K562 (cell line): ENCODE data around the gene TCF20. TPM values are rescaled to one million over a fixed set of nuclear protein-coding genes. Genes with fewer than 3 reads are reported as not detected.

Experiments
- ATAC-seq: fragments of 200-7000 bp; cut with Tn5 transposase; 3 replicates; pipeline ENCODE4 v1.9.1; 2020; ENCODE audit warnings: moderate library complexity
- BruUV-seq: library from RNA; stranded (reverse); fragments of 400-500 nt; replicated peaks from 2 replicates; lab custom pipeline; 2021; lab: Mats Ljungman, UMichigan
- CTCF ChIA-PET: fragments of 300-600 bp; formaldehyde crosslinking; extraction: SDS; loops from one replicate; lab custom pipeline; 2021; ENCODE audit warnings: low intra/inter-chr PET ratio; lab: Yijun Ruan, JAX
- POLR2A ChIA-PET: fragments of 300-600, 350-650 bp; sonication (Branson Sonifier 250); formaldehyde crosslinking; extraction: SDS; loops from one replicate; lab custom pipeline; 2021; ENCODE audit warnings: antibody characterized with exemption, inconsistent platforms; lab: Yijun Ruan, JAX
- DNase-seq, 4 experiments: peaks; one replicate each; pipeline versions ENCODE4 v3.0.0 to v3.0.0-alpha.2; 2011 to 2018; ENCODE audit warnings: low spot score in 3 of 4, mixed read lengths in 3 of 4; ENCODE audit errors: extremely low read depth in 1 of 4
- FAIRE-seq: peaks from 2 replicates; lab custom pipeline; 2011; peaks lifted over from hg19 to GRCh38; lab: Jason Lieb, UNC
- H2AFZ ChIP-seq: 2 replicates; pipeline ENCODE4 v1.6.0; 2011; ENCODE audit warnings: low read depth, low read length, control low read depth, inconsistent platforms
- H3K27ac ChIP-seq: fragments of 200-600 bp; 3 replicates; pipeline ENCODE4 v1.8.0; 2011; ENCODE audit warnings: low read depth, mild to moderate bottlenecking, control low read depth, inconsistent platforms, low read length, moderate library complexity, mixed read lengths; ENCODE audit errors: extremely low read depth
- H3K27me3 ChIP-seq, 2 experiments: fragments of 300-600 bp in 1 of 2; 2 replicates in 1 of 2; 3 replicates in 1 of 2; pipeline versions ENCODE4 v1.6.0 to v1.8.0; 2011; ENCODE audit warnings: inconsistent platforms in 2 of 2, low read length in 2 of 2, mild to moderate bottlenecking in 1 of 2, mixed read lengths in 1 of 2, moderate library complexity in 1 of 2; ENCODE audit not compliant: control insufficient read depth in 2 of 2, insufficient read depth in 2 of 2
- H3K36me3 ChIP-seq: fragments of 300-600 bp; 3 replicates; pipeline ENCODE4 v1.8.0; 2011; ENCODE audit warnings: mild to moderate bottlenecking, low read length, inconsistent platforms; ENCODE audit not compliant: control insufficient read depth, insufficient read depth
- H3K4me1 ChIP-seq, 2 experiments: fragments of 200-600 bp in 1 of 2; replicated peaks in 1 of 2; 2 replicates in 1 of 2; 3 replicates in 1 of 2; pipeline versions ENCODE4 v1.5.1 to v1.8.0; 2011; ENCODE audit warnings: inconsistent platforms in 2 of 2, low read length in 2 of 2, mild to moderate bottlenecking in 1 of 2, mixed read lengths in 1 of 2, moderate library complexity in 1 of 2; ENCODE audit not compliant: control insufficient read depth in 2 of 2, insufficient read depth in 2 of 2
- H3K4me2 ChIP-seq: 2 replicates; pipeline ENCODE4 v1.6.1; 2011; ENCODE audit warnings: low read length, control low read depth, inconsistent platforms, mixed read lengths; ENCODE audit not compliant: insufficient read depth
- H3K4me3 ChIP-seq: fragments of 200-600 bp; sonication (generic), shearing (Covaris generic); 2 replicates; pipeline ENCODE4 v1.5.1; 2016; ENCODE audit warnings: control low read depth, inconsistent platforms
- H3K79me2 ChIP-seq: fragments of 200-600 bp; 3 replicates; pipeline ENCODE4 v1.8.0; 2011; ENCODE audit warnings: low read length, inconsistent platforms; ENCODE audit not compliant: control insufficient read depth, insufficient read depth
- H3K9ac ChIP-seq, 2 experiments: 2 replicates each; pipeline versions ENCODE4 v1.6.0 to v1.6.1; 2011; ENCODE audit warnings: low read depth in 2 of 2, low read length in 2 of 2, control low read depth in 1 of 2, inconsistent platforms in 1 of 2, mild to moderate bottlenecking in 1 of 2, mixed read lengths in 1 of 2; ENCODE audit not compliant: insufficient read depth in 1 of 2
- H3K9me1 ChIP-seq: one replicate; pipeline ENCODE4 v1.6.0; 2011; ENCODE audit warnings: inconsistent platforms, mild to moderate bottlenecking, low read length, moderate library complexity; ENCODE audit not compliant: control insufficient read depth, insufficient read depth
- H3K9me3 ChIP-seq: replicated peaks from 2 replicates; pipeline ENCODE4 v1.5.1; 2011; ENCODE audit warnings: low read depth, low read length, inconsistent platforms; ENCODE audit not compliant: control insufficient read depth, insufficient read depth
- H4K20me1 ChIP-seq: replicated peaks from 2 replicates; pipeline ENCODE4 v1.6.1; 2011; ENCODE audit warnings: low read length, inconsistent platforms, mixed read lengths; ENCODE audit not compliant: control insufficient read depth, insufficient read depth
- FOXP1 ChIP-seq: sonication (generic); formaldehyde crosslinking; IDR thresholded peaks from 2 replicates; pipeline ENCODE4 v1.8.0; 2022; ENCODE audit warnings: mild to moderate bottlenecking, missing genetic modification reagents
- HMGXB4 ChIP-seq: sonication (generic); formaldehyde crosslinking; IDR thresholded peaks from 2 replicates; pipeline ENCODE4 v1.8.1; 2023; ENCODE audit warnings: mild to moderate bottlenecking, missing genetic modification reagents
- IFI16 ChIP-seq: fragments of 250-450 bp; sonication (Bioruptor Pico); IDR thresholded peaks from 2 replicates; pipeline ENCODE4 v2.1.2; 2022; ENCODE audit warnings: mild to moderate bottlenecking, inconsistent platforms
- IRF9 ChIP-seq: fragments of 450-650 bp; IDR thresholded peaks from 2 replicates; pipeline ENCODE4 v1.6.1; 2016; ENCODE audit warnings: missing biosample characterization, missing genetic modification characterization
- JUNB ChIP-seq: fragments of 450-650 bp; formaldehyde crosslinking; conservative IDR thresholded peaks from 2 replicates; pipeline ENCODE4 v1.4.0; 2020; ENCODE audit warnings: mild to moderate bottlenecking
- MECOM ChIP-seq: fragments of 250-450 bp; sonication (Bioruptor Pico); IDR thresholded peaks from 2 replicates; pipeline ENCODE4 v1.8.0; 2022; ENCODE audit warnings: inconsistent platforms
- MEF2A ChIP-seq: IDR thresholded peaks from 2 replicates; pipeline ENCODE4 v1.6.1; 2011; ENCODE audit warnings: low read depth, mild to moderate bottlenecking, low read length, moderate library complexity; ENCODE audit not compliant: control insufficient read depth
- MEF2D ChIP-seq: conservative IDR thresholded peaks from 2 replicates; pipeline ENCODE4 v1.6.1; 2016; ENCODE audit warnings: low read depth, missing genetic modification characterization, missing compliant biosample characterization
- NR1H2 ChIP-seq: sonication (generic); formaldehyde crosslinking; IDR thresholded peaks from 2 replicates; pipeline ENCODE4 v1.4.0; 2020; ENCODE audit warnings: mild to moderate bottlenecking, missing genetic modification reagents
- STAG1 ChIP-seq: sonication (generic); formaldehyde crosslinking; IDR thresholded peaks from 2 replicates; pipeline ENCODE4 v1.5.0; 2020; ENCODE audit warnings: missing genetic modification reagents, borderline replicate concordance
- TAF1 ChIP-seq: IDR thresholded peaks from 2 replicates; pipeline ENCODE4 v1.6.1; 2011; ENCODE audit warnings: mild to moderate bottlenecking, low read length, moderate library complexity; ENCODE audit not compliant: insufficient read depth, control insufficient read depth, severe bottlenecking; ENCODE audit errors: extremely low read depth
- WHSC1 ChIP-seq: IDR thresholded peaks from one replicate; pipeline ENCODE4 v1.6.1; 2012; ENCODE audit warnings: low read length, control low read depth, inconsistent platforms
- ZBTB2 ChIP-seq: fragments of 450-650 bp; IDR thresholded peaks from 2 replicates; pipeline ENCODE4 v1.6.1; 2016; ENCODE audit warnings: antibody characterized with exemption
- ZNF507 ChIP-seq: conservative IDR thresholded peaks from 2 replicates; pipeline ENCODE4 v1.6.1; 2017; ENCODE audit warnings: missing genetic modification characterization, missing compliant biosample characterization
- ZNF592 ChIP-seq: fragments of 450-650 bp; IDR thresholded peaks from 2 replicates; pipeline ENCODE4 v1.6.1; 2017; ENCODE audit warnings: antibody characterized with exemption, mild to moderate bottlenecking
- whole genome bisulfite sequencing: fragments of 100-300 bp; shearing (Covaris generic); methylation state at CpG from one replicate; pipeline ENCODE4 v1.1.6; 2016; ENCODE audit warnings: low coverage, mixed read lengths; ENCODE audit not compliant: insufficient coverage; ENCODE audit errors: missing lambda C conversion rate; 5-methylcytosine and 5-hydroxymethylcytosine counted together
- in situ Hi-C: fragments of 300-500 bp; cut with MboI; formaldehyde crosslinking; loops from 4 replicates; pipeline ENCODE4 v1.15.0; 2018; ENCODE audit warnings: inconsistent platforms, mixed read lengths
- intact Hi-C: fragments of 100-400 bp; cut with micrococcal nuclease; formaldehyde crosslinking; loops from 2 replicates; pipeline ENCODE4 v1.14.2; 2022
- polyA plus RNA-seq, 8 experiments: library from polyadenylated mRNA; depleted of rRNA in 4 of 8; stranded (reverse) in 5 of 8; unstranded in 3 of 8; fragments of >200 nt; fragmentation: Nextera tagmentation in 2 of 8; fragmentation: Illumina TruSeq in 1 of 8; extraction: Ambion mirVana in 2 of 8; extraction: Trizol in 1 of 8; gene quantifications; 2 replicates each; pipeline versions ENCODE4 v1.2.1 to v1.2.3, GENCODE V29; 2011 to 2014; ENCODE audit warnings: inconsistent platforms in 1 of 8, missing spikeins in 1 of 8
- total RNA-seq, 7 experiments: library from RNA; depleted of rRNA in 6 of 7; stranded (reverse); fragments of >200 nt in 6 of 7; fragmentation: Illumina TruSeq in 2 of 7; extraction: Trizol in 2 of 7; gene quantifications; 2 replicates each; pipeline versions ENCODE4 v1.2.1 to v1.2.3, GENCODE V29; 2011 to 2021; ENCODE audit warnings: low replicate concordance in 1 of 7

The TCF20 gene
- total and polyA plus RNA-seq, 9 of the 15 experiments (the other 6 are each of a cell fraction or from before 2014, with no cell fraction given), result 0.35 to 43.6 (median 17.5) TPM

- Histone ChIP-seq H3K4me2 (no peak overlapping the region), H3K4me1 (peaks cover 6 to 16% of the 10 kb centered on the region in 2 experiments; a peak in 4 of 5 replicates), H3K9ac (peak overlapping the region in 1 of 2 experiments; percentile 20; a peak in 2 of 4 replicates), H3K36me3 (no peaks in the 10 kb centered on the region), H2AFZ (no peak overlapping the region), H3K27me3 (no peaks in the 10 kb centered on the region), H3K4me3 (no peak overlapping the region), H3K9me3 (no peaks in the 10 kb centered on the region), H3K79me2 (no peaks in the 10 kb centered on the region), H4K20me1 (no peaks in the 10 kb centered on the region), H3K27ac (no peak overlapping the region), H3K9me1 (no peaks in the 10 kb centered on the region)
- ATAC-seq (no peak), FAIRE-seq (no peak), DNase-seq (no peak)
- ChIA-PET CTCF (no interaction called here), POLR2A (interaction anchor here (0.7 to 1.1 kb wide), 2 partner anchors 20 to 27 kb away, joined by 3 read pairs; no protein-coding TSS in a partner anchor)
- intact Hi-C loops (no loop called here), in situ Hi-C loops (no loop called here)
- 45% methylated on average over 3 of the region's 6 CpGs for WGBS
- BruUV-seq, result no TSS peak
- TF ChIP-seq MECOM (no peak), FOXP1 (CRISPR knock-in tag) (no peak), TAF1 (no peak), IRF9 (tag) (no peak), MEF2D (tag) (no peak), HMGXB4 (CRISPR knock-in tag) (no peak), WHSC1 (no peak), ZBTB2 (no peak), ZNF507 (tag) (no peak), STAG1 (CRISPR knock-in tag) (no peak), JUNB (CRISPR knock-in tag) (no peak), IFI16 (CRISPR knock-in tag) (no peak), MEF2A (no peak), NR1H2 (CRISPR knock-in tag) (no peak), ZNF592 (no peak)
These were observed 48.9 kb upstream of the TCF20 start for GRCh38 chr22:42319386-42319785.
